Measurements from ENCODE around the gene TOX2.

TOX2 gene

DNA sequence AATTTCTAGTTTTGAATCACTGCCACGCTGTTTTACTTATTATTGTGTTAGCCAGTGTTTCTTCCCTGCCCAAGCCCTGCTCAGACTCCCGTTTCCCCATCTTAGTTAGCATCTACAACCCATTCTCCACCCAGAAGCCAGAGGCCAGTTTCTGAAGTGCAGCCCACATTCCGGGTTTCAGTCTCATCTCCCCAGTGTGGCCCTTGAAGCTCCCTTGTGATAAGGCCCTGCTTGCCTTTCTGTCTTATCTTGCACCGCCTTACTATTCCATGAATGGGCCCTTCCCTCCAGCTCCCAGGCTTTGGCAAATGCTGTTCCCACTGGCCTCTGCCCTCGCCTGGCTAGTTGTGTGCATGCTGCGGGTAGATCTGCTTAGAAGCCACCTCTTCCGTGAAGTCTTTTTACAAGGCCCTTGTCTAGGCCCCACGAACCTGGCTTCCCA is 41.1 kb downstream of the TOX2 start:
- no peak for DNase-seq (ENCODE audit: low read depth in 2 of 2, low spot score in 1 of 2)

DNA sequence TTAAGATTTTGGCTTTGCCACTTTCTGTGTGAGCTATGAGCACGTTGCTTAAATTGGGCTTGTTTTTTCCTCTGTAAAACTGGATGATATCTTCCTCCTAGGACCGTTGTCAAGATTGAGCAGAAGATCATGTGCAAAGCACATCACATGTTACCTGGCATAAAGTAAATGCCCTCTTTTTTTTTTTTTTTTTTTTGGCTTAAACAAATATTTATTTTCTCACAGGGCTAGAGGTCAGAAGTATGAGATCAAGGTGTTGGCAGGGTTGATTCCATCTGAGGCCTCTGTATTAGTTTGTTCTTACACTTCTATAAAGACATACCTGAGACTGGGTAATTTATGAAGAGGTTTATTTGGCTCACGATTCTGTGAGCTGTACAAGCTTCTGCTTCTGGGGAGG is 42.7 kb downstream of the TOX2 start:
- no peak for DNase-seq (ENCODE audit: low read depth in 2 of 2, low spot score in 1 of 2)

DNA sequence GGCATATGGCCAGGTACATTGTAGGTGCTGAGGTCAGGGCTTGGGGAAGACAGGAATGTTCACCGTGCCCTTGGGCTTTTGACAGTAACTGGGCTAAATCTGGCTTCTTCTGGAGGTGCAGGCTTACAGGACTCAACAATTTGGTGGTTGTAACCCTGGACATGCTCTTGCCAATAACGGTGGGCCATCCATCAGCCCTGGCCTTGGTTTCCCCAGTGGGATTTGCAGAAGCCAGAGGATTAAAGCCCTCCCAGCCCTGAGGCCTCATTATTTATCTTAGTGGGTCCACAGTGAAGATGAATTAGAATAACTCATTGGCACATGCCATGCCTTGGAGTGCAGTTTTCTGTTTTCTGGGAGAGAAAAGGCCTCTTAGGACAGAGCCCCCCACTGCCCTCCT is 44.0 kb downstream of the TOX2 start:
- no peak for DNase-seq (ENCODE audit: low read depth in 2 of 2, low spot score in 1 of 2)

DNA sequence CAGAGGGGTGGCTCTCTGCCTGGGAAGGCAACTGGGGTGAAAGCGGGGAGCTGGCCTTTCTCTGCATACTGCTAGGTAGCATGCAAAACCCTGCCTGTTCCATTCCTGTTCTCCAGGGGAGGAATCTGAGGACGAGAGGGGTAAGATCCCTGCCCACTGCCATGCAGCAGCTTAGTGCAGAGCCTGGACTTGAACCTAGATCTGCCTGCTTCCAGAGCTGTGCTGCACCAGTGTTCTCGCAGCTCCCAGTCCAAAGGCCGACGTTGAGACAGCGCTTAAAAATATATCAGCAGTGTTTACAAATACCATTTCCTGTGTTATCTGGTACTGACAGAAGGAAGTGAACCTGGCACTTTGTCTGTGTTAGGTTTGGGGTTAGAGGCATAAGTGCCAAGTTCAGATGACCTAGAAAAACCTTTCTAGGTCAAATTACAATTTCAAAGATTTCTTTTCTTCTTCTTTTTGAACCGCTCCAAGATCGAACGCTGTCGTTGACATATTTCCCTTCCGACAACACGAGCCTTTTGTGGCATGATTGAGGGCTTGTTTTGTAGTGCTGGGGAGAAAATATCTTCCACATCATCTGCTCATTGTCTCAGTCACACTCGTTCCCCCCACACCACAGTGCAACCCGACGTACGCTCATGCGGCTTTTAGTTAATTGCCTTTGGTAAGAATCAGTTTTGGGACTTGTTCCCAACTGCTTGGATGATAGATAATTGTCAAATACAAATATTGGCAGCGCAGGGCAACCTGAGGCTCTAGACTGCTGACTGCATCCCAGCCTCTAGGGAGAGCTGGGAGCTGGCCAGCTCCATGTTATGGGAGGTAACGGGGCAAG is 44.6 kb downstream of the TOX2 start:
- DNase-seq (ENCODE audit: low read depth in 2 of 2, low spot score in 1 of 2), result no peak

DNA sequence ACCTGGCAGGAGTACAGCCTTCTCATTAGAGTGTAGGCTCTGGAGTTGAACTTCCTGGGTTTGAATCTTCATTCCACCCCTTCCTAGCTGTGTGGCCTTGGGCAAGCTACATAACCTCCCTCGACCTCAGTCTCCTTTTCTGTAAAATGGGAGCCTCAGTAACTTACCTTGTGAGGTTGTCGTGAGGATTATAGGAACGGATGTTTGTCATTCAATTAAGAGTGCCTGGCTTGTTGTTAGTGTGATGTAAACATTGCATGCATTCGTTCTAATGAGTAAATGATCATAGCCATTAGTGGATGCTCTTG is 45.2 kb downstream of the TOX2 start:
- DNase-seq (ENCODE audit: low read depth in 2 of 2, low spot score in 1 of 2), result no peak

DNA sequence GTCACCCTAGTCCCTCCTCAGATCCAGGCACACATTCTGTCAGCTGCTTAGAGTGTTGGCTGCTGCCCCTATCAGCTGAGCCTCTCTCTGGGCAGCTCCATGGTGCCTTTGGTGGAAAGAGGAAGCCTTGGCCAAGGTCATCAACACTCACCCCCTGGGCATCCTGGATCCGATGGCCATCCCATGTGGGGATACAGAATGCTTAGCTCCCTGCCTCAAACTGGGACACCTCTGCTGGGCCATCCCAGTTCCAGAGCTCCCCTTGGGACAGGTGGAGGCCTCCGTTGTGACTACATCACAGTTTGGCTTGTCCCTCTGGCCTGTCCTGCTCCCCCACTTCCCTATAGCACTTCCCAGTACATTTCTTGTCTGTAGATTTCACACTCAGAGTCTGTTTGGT is 45.6 kb downstream of the TOX2 start:
- no peak for DNase-seq (ENCODE audit: low read depth in 2 of 2, low spot score in 1 of 2)

DNA sequence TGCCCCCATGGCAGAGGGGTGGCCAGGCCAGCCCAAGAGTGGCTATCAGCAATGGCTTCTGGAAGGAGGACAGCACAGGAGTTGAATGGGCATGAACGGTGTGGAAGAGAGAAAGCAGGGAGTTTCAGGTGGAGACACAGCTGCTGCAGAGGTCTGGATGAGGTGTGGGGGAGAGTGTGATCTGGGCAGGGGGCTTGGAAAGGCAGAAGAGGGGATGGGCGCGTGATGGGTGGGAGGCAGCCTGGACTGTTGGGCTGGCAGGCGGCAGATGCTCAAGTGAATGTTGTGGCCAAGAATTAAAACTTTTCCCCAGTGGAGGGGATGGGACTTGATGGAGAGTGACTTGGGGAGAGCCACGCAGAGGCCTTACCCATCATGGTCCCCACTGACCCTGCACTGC is 46.5 kb downstream of the TOX2 start:
- no peak for DNase-seq (ENCODE audit: low read depth in 2 of 2, low spot score in 1 of 2)

DNA sequence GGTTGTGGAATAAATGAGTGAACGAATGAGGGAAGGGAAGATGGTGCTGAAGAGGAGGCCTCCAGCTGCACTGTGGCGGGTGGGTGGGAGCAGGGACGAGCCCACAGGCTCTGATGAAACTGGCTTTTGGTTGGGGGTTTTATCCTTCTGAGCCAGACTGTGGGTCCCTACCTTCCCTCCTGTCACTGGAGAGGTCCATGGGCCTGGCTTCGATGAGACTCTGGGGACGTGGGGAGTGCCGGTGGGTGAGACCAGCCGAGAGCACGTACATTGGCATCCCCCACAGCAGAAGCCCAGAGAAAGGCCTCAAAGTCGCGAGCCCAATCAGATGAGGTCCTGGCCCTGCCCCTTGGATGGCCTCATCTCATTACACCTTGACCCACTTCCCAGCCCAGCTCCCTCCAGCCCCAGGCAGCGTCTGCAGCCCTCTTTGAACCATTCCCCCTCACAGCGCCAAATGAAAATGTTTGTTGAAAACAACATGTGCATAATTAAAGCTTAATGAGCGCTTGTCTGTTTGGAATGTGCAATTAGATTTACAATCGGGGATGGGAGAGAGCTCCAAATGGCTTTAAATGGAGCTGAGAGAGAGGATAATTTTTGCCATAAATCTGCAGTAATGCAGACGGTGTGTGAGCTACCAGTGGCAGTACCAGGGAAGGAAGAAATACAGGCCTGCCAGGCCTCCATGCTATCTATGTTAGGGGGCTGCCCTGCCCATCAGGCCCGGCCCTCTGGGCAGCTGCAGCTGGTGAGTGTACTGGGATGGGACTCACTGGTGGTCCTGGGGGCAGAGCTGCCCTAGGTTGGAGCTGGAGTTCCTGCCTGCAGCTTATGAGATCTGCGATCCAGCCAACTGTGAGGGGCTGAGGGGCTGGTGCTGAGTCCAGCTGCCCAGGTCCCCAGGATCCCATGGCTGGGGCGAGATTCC is 47.2 kb downstream of the TOX2 start:
- no peak for DNase-seq (ENCODE audit: low read depth in 2 of 2, low spot score in 1 of 2)

DNA sequence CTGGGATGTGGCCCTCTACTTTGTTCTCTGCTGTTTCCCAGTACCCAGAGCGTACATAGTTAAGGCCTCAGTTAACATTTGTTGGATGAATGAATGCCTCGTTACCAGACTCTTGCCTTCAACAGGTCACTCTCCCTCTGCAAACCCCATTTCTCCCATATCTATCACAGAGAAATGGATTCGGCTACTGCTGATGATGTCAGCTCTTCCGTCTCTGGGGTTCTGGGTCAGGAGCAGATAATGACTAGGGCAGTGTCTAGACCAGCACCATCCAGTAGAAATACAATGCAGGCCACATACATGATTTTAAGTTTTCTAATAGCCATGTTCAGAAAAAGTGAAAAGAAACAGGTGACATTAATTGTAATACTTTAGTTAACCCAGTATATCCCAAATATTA is 47.9 kb downstream of the TOX2 start:
- DNase-seq (ENCODE audit: low read depth in 2 of 2, low spot score in 1 of 2), result no peak

DNA sequence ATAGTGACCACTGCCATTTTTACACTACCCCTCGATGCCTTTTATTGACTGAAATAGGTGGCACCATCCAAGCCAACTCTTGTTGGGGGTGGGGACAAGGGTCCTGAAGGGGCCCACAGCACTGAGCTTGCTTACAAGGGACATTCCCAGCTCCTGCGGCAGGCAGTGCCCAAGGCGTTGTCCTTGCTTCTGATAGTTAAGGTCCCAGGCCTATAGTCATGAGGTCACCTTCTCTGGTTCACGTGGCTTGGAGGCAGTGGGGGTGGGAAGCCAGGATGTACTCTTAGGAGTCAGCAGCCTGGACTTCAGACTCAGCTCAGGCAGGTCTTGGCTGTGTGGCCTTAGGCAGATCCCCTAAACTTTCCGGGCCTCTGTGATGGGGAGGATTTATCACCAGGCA is 48.6 kb downstream of the TOX2 start:
- no peak for DNase-seq (ENCODE audit: low read depth in 2 of 2, low spot score in 1 of 2)

DNA sequence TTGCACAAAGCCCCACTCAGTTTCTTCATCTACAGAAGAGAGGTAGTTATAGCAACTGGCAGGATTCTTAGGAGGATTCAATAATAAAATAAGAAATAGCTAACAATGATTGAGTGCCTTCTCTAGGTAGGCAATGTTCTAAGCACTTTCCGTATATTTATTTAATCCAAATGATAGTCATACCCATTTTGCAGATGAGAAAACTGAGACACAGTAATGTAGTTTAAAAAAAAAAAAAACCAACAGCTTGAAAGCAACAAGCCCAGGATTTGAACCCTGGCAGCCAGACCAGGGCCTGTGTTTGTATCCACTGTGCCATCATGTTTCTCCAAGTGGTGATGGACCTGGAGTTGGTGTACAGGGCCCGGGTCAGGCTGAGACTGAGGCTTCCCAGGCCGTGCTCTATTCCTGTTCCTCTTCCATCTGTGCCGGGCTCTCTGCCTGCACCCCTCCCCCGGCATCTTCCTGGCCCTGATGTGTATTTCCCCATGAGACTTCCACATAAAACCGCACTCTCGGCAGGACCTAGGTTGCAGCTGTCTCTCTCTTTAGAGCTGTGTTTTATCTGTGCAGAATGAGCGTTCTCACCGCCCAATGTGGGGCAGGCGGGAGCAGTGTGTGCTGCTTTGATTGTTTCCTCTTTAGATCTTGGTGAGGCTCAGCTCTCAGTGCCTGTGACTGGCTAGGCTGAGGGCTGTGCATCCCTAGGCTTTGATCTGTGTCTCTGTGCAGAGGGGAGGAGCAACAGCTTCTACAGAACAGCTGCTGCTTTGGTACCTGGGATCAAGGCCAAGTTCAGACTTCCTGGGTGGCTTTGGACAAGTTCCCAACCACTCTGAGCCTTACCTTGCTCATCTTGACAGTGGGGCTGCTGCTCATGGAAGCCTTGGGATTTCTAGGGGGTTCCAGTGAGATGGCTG is 49.5 kb downstream of the TOX2 start:
- no peak for DNase-seq (ENCODE audit: low read depth in 2 of 2, low spot score in 1 of 2)

DNA sequence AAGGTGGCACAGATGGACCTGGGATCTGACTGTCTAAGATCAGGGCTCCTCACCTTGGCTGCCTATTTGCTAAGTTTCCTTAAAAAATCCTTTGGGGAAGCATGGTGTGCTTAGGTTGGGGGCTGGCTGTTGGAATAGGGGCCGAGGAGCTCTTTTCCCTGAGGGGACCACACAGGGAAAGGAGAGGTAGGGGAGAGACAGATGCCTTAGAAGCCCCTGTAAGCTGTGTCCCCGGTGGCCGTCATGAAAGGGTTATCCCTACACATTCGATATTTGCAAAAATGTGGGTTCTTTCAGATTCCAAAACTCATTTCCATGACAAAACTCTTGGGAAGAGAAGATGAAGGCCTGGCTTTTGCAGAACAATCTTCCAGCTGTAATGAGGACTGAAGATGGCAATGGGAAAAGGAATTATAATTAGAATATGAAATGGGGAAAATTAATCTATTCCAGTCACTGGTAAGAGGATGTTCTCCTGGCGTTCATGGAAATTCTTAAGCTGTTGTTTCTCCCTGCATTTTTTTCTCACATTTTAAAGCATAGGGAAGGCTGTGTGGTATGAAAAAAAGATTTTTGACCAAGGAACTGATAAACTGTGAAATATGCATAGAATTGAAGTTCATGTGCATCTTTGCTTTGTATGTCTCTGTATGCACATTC is 53.8 kb downstream of the TOX2 start:
- DNase-seq (ENCODE audit: low read depth in 2 of 2, low spot score in 1 of 2), result no peak

DNA sequence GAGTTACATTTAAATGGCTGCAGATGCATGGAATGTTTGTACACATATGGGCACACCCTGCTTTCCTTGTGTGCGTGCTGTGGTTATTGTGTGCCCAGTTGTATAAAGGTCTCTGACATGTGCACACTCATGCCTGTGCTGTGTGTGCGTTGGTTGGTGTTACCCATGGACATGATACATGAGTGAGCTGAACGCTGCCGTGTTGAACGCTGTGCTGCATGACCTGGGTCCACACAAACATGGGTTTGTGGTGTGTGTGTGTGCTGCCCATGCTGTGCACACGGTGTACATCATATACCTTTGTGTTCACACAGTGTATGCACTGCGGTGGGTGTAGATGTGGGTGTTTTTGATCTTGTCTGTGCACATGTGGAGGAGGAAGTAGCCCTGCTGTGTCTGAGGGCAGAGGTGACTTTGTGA is 54.4 kb downstream of the TOX2 start:
- no peak for DNase-seq (ENCODE audit: low read depth in 2 of 2, low spot score in 1 of 2)

DNA sequence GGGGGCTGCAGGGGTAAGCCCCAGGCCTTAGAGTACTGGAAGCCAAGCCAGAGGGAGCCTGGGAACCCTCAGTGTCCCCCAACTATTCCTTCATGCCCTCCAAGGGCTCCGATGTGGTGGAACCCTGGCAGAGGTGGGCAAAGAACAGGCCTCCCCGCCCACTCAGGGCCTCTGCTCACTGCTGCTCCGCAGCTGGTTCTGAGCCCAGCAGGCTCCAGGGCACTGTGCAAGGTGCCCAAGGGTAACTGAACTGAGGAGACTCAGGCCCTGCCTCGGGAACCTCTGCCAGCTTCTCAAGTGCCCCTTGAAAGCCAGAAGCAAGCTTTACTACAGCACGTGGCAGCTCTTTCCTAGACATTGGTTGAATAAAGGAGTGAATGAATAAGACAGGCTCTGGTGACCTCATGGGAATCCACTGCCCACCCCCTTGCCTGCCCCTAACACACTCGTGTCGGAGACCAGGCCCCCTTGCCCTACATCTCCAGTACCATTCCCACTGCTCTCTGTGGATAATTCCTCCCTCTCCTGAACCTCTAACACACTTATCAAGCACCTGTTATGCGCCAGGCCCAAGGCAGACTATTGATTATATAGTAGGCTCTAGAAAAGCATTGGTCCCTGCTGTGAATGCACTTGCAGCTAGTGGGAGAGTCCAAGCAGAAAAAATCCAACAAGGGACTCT is 55.0 kb downstream of the TOX2 start:
- no peak for DNase-seq (ENCODE audit: low read depth in 2 of 2, low spot score in 1 of 2)

DNA sequence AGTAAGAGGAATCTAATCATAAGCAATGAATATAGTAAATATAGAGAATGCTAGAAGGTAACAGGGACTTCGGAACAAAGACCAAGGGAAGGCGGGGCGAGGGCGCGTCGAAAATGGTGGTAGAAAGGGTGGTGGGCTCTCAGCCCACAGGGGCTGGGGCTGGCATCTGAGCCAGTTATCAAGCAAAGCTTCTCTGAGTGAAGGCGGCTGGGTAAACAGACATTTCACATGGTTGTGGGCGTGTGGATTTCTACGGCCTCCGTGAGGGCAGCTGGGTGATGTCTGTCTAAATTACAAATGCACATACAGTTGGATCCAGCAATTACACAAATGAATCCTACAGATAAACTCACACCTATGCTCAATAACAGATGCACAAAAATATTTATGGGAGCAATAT is 56.6 kb downstream of the TOX2 start:
- no peak for DNase-seq (ENCODE audit: low read depth in 2 of 2, low spot score in 1 of 2)

DNA sequence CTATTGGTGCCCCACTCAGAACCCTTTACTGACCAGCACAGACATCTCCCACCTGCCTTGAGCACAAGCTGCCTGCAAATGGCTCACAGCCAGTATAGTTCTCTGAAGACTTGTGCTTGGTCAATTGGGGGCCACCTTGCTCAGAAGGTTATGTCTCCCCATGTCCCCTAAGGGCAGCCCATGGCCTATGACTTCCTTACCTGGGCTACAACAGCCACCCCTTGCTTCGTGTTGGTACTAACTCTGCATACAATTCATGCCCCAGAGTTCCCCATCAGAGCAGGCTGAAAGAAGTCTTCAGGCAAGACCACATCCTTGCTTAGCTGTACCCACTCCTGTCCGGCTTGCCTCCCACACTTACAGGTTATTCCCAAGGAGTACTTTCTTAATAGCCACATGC is 57.4 kb downstream of the TOX2 start:
- DNase-seq (ENCODE audit: low read depth in 2 of 2, low spot score in 1 of 2), result no peak

DNA sequence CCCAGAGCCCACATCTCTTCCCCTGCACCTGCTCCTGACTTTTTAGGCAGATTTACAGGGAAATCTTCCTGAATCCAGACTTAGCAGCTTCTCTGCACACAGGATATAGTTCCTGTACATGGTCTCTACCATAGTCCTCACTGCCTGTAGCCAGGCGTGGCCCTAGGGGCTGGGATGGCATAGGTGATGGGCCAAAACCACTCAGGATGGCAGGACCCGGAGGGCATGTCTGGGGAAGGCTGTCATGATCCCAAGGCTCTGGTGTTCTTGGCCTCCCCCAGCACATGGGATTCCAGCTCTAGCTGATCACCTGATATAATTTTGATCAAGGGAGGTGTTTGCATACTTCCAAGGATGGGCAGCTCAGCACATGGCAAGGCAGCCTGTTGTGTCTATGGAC is 58.0 kb downstream of the TOX2 start:
- DNase-seq (ENCODE audit: low read depth in 2 of 2, low spot score in 1 of 2), result no peak

DNA sequence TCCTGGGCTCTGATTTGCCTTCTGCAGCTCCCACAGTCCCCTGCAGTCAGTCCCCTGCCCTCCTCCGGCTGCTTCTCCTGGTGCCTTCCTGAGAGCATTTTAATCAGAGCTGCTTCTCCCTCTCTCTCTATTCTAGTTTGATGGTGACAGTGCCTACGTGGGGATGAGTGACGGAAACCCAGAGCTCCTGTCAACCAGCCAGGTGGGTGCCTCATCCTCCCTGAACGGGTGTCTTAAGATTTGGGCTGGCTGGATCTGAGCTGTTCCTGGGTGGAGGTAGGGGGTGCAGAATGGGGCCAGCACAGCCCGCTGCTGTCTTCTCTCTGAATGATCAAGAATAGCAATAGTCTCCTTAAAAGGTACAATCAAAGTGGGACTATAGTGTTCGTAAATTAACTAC is 58.6 kb downstream of the TOX2 start:
- DNase-seq (ENCODE audit: low read depth in 2 of 2, low spot score in 1 of 2), result no peak

DNA sequence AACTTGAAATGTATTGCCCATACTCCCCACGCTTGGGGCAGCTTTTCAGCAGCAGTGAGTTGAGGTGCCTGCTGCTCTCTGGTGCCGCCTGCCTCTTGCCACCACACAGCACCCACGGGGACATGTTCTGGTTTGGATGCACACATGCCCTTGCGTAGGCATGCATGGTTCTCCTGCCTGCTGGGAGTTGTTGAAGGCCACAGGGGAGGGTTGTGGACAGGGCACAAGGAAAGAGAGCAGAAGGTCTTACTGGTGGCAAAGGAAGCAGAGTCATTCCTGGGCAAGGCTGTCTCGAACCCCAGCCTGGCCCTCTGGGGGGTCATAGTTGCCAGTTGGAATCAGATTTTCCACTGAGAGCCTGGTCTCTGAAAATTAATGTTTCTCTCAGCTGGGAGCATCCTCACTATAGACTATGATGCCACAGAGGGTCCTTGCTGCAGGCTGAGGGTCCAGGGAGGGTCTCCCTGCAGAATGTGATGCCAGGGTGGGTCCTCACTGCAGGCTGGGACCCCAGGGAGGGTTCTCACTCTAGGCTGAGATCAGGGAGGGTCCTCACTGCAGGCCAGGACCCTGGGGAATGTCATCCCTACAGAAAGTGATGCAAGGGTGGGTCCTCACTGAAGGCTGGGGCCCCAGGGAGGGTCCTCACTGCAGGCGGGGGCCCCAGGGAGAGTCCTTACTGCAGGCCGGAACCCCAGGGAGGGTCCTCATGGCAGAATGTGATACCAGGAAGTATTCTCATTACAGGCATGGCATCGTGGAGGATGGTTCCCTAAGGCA is 59.2 kb downstream of the TOX2 start:
- no peak for DNase-seq (ENCODE audit: low read depth in 2 of 2, low spot score in 1 of 2)

DNA sequence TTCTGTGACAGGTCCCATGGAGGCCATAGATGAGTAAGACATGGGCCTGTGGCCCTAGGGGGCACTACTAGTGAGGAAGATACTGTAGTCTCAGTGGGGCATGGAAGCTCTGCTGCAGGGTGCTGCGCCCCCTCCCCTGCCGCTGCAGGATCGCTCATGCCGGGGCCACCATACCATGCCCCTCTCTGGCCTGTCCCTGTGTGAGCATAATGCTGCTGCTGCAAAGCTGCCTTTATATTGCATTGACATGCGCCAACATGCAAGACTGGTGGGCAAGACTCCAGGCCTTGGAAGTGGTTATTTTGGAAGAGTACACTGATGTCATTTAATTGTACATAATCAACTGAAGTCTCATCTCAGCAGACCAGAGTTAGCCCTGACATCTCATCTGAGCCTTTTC is 60.0 kb downstream of the TOX2 start:
- DNase-seq (ENCODE audit: low read depth in 2 of 2, low spot score in 1 of 2), result no peak

All from stimulated activated CD8-positive, alpha-beta memory T cell treated with anti-CD3 and anti-CD28 coated beads, Interleukin-4, amount 100 ng/mL, for 1 hour (primary cell).